Muscle layer of duodenum (tissue), 2 donors: ENCODE data around the gene EIF4E2.

Experiments
- H3K27ac ChIP-seq: one replicate; pipeline ENCODE4 v1.7.0; 2013; ENCODE audit warnings: mild to moderate bottlenecking, low read length
- H3K27me3 ChIP-seq: one replicate; pipeline ENCODE4 v1.7.0; 2013; ENCODE audit warnings: low read depth, mild to moderate bottlenecking, control low read depth, low read length
- H3K36me3 ChIP-seq, 2 donors: one replicate each; pipeline ENCODE4 v1.7.0; 2013; ENCODE audit warnings: low read length in 2 of 2, control low read depth in 1 of 2, mild to moderate bottlenecking in 1 of 2; ENCODE audit not compliant: insufficient read depth in 2 of 2, control insufficient read depth in 1 of 2
- H3K4me1 ChIP-seq, 2 donors: one replicate each; pipeline ENCODE4 v1.7.0; 2013; ENCODE audit warnings: low read length in 2 of 2, mild to moderate bottlenecking in 2 of 2, control low read depth in 1 of 2, moderate library complexity in 1 of 2; ENCODE audit not compliant: insufficient read depth in 2 of 2, control insufficient read depth in 1 of 2
- H3K4me3 ChIP-seq, 2 donors: one replicate each; pipeline ENCODE4 v1.7.0; 2013; ENCODE audit warnings: low read length in 2 of 2, low read depth in 1 of 2, mild to moderate bottlenecking in 1 of 2
- H3K9me3 ChIP-seq, 2 donors: one replicate each; pipeline ENCODE4 v1.7.0; 2013; ENCODE audit warnings: low read length in 2 of 2, control low read depth in 1 of 2, mild to moderate bottlenecking in 1 of 2; ENCODE audit not compliant: control insufficient read depth in 1 of 2
- donor health status: healthy.

The EIF4E2 gene

DNA sequence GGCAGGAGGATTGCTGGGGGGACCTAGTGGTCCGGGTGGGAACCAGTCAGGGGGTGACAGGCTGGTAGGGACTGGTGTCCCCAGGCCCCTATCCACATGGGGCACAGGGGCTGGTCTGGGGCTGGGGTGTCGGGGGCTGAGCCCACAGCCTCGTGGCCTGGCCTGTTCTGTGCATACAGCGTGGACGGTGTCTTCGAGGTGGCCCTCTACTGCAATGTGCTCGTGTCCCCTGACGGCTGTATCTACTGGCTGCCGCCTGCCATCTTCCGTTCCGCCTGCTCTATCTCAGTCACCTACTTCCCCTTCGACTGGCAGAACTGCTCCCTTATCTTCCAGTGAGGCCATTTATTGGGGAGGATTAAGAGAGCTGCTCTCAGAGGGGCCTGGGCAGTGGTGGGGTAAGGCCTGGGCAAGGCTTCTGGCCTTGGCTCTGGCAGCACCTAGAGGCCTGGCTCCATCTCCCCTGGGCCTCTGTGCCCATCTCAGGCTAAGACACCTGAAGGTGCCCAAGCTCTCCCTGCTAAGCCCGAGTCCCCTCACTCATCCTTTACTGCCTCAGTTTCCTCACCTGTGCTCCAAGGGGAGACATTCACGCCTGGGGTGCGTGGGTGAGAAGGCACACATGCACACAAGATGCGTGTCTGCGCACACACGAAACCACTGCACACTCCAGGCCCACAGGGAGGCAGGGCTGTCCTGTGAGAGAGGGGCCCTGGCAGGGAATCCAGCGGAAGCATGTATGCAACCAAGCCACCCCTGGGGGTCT lies 9.1 kb upstream of the EIF4E2 start:
- Histone ChIP-seq H3K27ac (no peak overlapping the region), H3K9me3 (no peaks in the 10 kb centered on the region), H3K36me3 (peaks cover 0 to 7% of the 10 kb centered on the region in 2 donors), H3K27me3 (no peaks in the 10 kb centered on the region), H3K4me3 (no peak overlapping the region), H3K4me1 (no peaks in the 10 kb centered on the region)

DNA sequence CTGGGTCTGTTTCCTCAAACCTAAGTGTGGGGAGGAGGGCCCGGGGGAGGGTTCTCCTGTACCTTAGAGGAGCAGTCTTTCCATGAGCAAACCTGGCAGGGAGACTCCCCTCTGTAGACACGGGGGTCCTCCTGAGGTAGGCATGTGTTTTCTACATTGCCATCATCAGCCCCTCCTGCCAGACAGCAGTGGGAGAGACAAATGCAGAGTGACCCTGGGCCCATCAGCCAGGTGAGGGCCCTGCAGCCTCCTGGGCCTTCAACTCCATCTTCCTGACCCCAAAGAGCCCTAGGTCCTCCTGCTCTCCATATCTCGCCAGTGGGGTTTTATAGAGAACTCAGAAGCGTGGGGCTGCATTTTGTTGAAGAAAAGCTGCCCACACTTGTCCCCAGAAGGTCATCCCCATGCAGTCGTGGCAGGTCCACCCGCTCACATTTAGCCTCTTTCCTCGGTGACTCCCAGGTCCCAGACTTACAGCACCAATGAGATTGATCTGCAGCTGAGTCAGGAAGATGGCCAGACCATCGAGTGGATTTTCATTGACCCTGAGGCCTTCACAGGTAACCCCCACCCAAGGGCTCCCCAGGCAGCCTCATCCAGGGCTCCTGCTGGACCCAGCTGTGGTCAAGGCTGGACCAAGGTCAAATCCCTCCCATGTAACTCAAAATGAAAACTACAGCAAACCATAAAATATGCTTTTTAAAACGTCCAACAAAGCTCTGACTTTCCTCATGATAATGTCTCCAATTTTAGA lies 8.4 kb upstream of the EIF4E2 start:
- H3K4me1 ChIP-seq = no peaks in the 10 kb centered on the region
- no peak overlapping the region for H3K4me3 ChIP-seq
- no peaks in the 10 kb centered on the region for H3K9me3 ChIP-seq
- peaks cover 0 to 7% of the 10 kb centered on the region in 2 donors for H3K36me3 ChIP-seq
- no peak overlapping the region for H3K27ac ChIP-seq
- H3K27me3 ChIP-seq = no peaks in the 10 kb centered on the region

DNA sequence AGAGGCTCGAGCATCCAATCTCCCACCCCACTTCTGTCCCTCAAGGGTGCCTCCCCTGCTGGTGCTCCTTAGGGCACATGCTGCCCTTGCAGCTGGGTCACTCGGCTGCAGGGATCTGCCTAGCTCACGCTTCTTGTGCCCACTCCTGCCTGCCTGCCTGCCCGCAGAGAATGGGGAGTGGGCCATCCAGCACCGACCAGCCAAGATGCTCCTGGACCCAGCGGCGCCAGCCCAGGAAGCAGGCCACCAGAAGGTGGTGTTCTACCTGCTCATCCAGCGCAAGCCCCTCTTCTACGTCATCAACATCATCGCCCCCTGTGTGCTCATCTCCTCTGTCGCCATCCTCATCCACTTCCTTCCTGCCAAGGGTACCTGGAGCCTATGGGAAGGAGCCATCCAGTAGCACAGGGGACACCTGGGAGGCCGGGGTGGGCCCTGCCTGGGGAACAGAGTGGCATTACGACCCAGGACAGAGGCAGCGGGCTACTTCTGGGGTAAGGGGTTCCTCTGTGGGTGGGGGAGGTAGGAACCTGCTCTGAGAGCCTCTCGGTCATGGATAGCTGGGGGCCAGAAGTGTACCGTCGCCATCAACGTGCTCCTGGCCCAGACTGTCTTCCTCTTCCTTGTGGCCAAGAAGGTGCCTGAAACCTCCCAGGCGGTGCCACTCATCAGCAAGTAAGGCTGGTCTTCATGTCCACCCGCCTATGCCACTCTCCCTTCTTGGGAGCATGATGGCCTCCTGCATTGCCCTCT lies 7.6 kb upstream of the EIF4E2 start:
- Histone ChIP-seq H3K36me3 (peaks cover 0 to 7% of the 10 kb centered on the region in 2 donors), H3K4me1 (no peaks in the 10 kb centered on the region), H3K27ac (no peak overlapping the region), H3K4me3 (no peak overlapping the region), H3K27me3 (no peaks in the 10 kb centered on the region), H3K9me3 (no peaks in the 10 kb centered on the region)

DNA sequence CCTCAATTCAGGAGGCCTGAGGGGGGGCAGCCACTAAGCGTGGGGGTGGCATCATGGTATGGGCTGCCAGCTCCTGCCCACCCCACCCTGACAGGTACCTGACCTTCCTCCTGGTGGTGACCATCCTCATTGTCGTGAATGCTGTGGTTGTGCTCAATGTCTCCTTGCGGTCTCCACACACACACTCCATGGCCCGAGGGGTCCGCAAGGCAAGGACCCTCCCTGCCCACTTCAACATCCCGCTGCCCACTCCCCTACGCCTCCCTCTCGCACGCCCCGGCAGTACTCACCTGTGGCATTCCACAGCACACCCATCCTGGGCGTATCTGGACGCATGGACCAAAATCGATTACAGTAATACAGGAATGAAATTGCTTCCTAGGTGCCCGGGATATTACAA lies 7.0 kb upstream of the EIF4E2 start:
- Histone ChIP-seq H3K36me3 (peaks cover 0 to 7% of the 10 kb centered on the region in 2 donors), H3K4me3 (no peak overlapping the region), H3K27me3 (no peaks in the 10 kb centered on the region), H3K27ac (no peak overlapping the region), H3K9me3 (no peaks in the 10 kb centered on the region), H3K4me1 (no peaks in the 10 kb centered on the region)

DNA sequence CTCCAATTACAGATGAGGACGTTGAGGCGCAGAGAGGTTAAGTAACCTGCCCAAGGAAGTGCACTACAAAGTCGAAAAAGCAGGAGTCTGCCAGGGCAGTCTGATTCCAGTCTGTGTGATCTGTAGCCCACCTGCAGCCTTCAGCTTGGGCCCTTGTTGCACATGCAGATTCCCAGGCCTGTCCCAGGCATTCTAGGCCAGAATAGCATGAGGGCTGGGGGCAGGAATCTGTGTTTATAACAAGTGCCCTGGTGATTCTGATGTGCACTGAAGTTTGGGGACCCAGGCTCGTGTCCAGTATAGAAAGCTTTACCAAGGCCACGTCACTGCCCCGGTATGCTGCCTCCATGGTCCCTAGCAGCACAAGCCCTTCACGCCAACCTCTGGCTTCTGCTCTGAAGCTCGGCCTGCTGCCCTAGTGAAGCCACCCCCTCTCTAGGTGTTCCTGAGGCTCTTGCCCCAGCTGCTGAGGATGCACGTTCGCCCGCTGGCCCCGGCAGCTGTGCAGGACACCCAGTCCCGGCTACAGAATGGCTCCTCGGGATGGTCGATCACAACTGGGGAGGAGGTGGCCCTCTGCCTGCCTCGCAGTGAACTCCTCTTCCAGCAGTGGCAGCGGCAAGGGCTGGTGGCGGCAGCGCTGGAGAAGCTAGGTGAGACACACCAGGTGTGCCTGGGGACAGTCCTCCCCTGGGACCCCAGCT lies 6.4 kb upstream of the EIF4E2 start:
- Histone ChIP-seq H3K27me3 (no peaks in the 10 kb centered on the region), H3K27ac (no peak overlapping the region), H3K4me1 (no peaks in the 10 kb centered on the region), H3K36me3 (peaks cover 0 to 7% of the 10 kb centered on the region in 2 donors), H3K4me3 (no peak overlapping the region), H3K9me3 (no peaks in the 10 kb centered on the region)

DNA sequence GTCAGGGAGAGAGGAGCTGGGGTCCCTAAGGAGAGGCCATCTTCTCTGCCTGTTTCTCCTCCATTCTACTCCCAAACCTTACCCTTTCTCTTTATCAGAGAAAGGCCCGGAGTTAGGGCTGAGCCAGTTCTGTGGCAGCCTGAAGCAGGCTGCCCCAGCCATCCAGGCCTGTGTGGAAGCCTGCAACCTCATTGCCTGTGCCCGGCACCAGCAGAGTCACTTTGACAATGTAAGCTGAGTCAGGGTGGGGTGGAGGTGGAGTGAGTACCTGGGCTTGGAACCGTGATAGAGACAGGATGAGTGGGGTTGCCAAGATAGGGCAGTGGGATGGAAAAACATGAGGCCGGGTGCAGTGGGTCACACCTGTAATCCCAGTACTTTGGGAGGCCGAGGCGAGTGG lies 5.8 kb upstream of the EIF4E2 start:
- Histone ChIP-seq H3K36me3 (peaks cover 0 to 7% of the 10 kb centered on the region in 2 donors), H3K27me3 (no peaks in the 10 kb centered on the region), H3K4me1 (peaks cover 0 to 3% of the 10 kb centered on the region in 2 donors), H3K9me3 (no peaks in the 10 kb centered on the region), H3K4me3 (no peak overlapping the region), H3K27ac (no peak overlapping the region)

DNA sequence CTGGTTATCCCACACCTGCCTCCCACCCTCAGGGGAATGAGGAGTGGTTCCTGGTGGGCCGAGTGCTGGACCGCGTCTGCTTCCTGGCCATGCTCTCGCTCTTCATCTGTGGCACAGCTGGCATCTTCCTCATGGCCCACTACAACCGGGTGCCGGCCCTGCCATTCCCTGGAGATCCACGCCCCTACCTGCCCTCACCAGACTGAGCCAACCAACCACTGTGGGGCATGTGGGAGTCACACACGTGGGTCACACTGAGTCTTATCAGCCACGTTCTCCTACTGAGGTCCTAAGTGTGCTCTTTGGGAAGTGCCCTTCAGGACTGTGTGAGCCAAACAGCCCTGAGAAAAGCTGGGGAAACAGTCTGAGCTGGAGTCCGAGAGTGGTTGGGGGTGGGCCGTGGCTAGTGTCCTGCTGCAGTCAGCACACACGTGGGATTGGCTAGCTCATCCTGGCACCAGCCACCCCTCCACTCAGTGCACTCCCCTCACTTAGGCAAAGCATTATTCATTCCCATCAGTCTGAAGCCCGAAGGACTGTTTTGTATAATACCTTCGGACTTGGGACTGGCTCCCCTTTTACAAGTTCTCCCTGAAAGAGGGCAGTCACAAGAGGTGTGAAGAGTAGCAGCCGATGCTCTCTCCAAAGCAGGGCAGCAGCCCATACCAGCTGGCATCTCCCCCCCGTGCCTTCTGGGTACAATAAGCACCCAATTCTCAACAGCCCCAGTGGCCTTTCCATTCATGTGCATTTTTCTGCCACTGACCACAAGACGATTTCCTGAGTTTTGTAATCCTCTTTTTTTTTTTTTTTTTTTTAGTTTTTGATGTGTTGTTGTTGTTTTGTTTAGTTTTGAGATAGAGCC lies 4.7 kb upstream of the EIF4E2 start:
- H3K4me3 ChIP-seq = no peak overlapping the region
- peaks cover 0 to 4% of the 10 kb centered on the region in 2 donors for H3K4me1 ChIP-seq
- H3K27me3 ChIP-seq = no peaks in the 10 kb centered on the region
- H3K27ac ChIP-seq = no peak overlapping the region
- peaks cover 0 to 9% of the 10 kb centered on the region in 2 donors for H3K36me3 ChIP-seq
- H3K9me3 ChIP-seq = no peaks in the 10 kb centered on the region

DNA sequence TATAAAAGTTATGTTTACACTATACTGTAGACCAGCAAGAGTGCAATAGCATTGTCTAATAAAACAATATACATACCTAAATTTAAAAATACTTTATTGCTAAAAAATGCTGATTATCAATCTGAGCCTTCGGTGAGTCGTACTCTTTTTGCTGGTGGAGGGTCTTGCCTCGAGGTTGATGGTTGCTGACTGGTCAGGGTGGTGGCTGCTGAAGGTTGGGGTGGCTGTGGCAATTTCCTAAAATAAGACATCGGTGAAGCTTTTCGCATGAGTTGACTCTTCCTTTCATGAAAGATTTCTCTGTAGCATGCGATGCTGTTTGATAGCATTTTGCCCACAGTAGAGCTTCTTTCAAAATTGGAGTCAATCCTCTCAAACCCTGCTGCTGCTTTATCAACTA lies 2.5 kb upstream of the EIF4E2 start:
- Histone ChIP-seq H3K36me3 (peaks cover 3 to 10% of the 10 kb centered on the region in 2 donors), H3K27ac (no peak overlapping the region), H3K4me1 (peaks cover 0 to 23% of the 10 kb centered on the region in 2 donors), H3K27me3 (no peaks in the 10 kb centered on the region), H3K4me3 (no peak overlapping the region), H3K9me3 (no peaks in the 10 kb centered on the region)

DNA sequence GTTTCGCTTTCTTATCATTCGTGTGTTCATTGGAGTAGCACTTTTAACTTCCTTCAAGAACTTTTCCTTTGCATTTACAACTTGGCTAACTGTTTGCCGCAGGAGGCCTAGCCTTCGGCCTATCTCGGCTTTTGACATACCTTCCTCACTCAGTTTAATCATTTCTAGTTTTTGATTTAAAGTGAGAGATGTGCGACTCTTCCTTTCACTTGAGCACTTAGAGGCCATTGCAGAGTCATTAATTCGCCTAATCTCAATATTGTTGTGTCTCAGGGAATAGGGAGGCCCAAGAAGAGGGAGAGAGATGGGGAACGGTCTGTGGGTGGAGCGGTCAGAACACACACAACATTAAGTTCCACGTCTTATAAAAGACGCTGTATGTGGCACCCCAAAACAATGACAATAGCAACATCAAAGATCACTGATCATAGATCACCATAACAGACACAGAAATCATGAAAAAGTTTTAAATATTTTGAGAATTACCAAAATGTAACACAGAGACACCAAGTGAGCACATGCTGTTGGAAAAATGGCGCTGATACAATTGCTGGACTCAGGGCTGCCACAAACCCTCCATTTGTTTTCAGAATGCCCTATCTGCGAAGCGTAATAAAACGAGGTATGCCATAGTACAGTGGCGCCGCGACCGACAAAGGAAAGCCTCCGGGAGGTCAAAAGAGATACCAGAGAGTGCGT lies 685 bp upstream of the EIF4E2 start:
- H3K4me1 ChIP-seq = peaks cover 0 to 23% of the 10 kb centered on the region in 2 donors

DNA sequence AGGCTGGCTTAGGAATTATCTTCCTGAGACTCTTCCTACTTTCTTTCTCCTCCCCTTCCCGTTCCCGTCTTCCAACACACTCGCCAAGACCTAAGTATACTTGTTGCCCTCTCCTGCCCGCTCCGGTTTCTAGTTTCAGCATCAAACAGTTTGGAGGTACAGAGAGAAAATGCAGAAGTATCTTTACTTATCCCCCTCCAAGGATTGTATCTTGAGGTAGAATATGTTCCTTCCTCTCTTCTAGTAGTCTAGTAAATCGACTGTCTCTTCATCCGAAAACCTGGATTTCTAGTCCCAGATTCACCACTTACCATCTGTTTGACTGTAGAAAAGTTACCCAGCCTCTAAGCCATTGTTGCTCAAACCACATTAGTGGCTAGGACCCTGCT lies 755 bp downstream of the EIF4E2 start:
- peak overlapping the region; percentile 92 for H3K27ac ChIP-seq
- no peaks in the 10 kb centered on the region for H3K27me3 ChIP-seq
- no peaks in the 10 kb centered on the region for H3K9me3 ChIP-seq
- peak overlapping the region; percentile 87 to 88 for H3K4me3 ChIP-seq
- peaks cover 4 to 6% of the 10 kb centered on the region in 2 donors for H3K36me3 ChIP-seq
- H3K4me1 ChIP-seq = peaks cover 0 to 23% of the 10 kb centered on the region in 2 donors

More for the DNA sequence above, 685 bp upstream of the EIF4E2 start:
- Histone ChIP-seq H3K36me3 (peaks cover 3 to 10% of the 10 kb centered on the region in 2 donors), H3K27ac (peak overlapping the region; percentile 92), H3K27me3 (no peaks in the 10 kb centered on the region), H3K4me3 (peak overlapping the region; percentile 87 to 88), H3K9me3 (no peaks in the 10 kb centered on the region)
